H1 (cell line): Measurements from ENCODE around the gene PNMA1. TPM values are rescaled to one million over a fixed set of nuclear protein-coding genes. Genes with fewer than 3 reads are reported as not detected.

Source experiments
- CTCF ChIA-PET: fragments of 300-600 bp; sonication (Branson Sonifier 250); formaldehyde crosslinking; loops from one replicate; lab custom pipeline; 2021; ENCODE audit not compliant: partially characterized antibody; lab: Charles Lee
- POLR2A ChIA-PET: fragments of 300-600 bp; sonication (Branson Sonifier 250); formaldehyde crosslinking; loops from one replicate; lab custom pipeline; 2021; ENCODE audit warnings: inconsistent platforms; ENCODE audit not compliant: partially characterized antibody; lab: Charles Lee
- DNase-seq, 2 experiments: peaks; one replicate each; pipeline versions ENCODE4 v3.0.0 to v3.0.0-alpha.2; 2010 to 2022; ENCODE audit warnings: low spot score in 2 of 2, low read depth in 1 of 2, mixed read lengths in 1 of 2
- FAIRE-seq: peaks from 2 replicates; lab custom pipeline; 2011; peaks lifted over from hg19 to GRCh38; lab: Jason Lieb, UNC
- H2AFZ ChIP-seq: 2 replicates; pipeline ENCODE4 v1.8.1; 2012; ENCODE audit warnings: low read length, inconsistent platforms
- H2AK5ac ChIP-seq: 2 replicates; pipeline ENCODE4 v1.6.1; 2013; ENCODE audit warnings: low read depth, low read length
- H2BK120ac ChIP-seq: replicated peaks from 2 replicates; pipeline ENCODE3; 2013; ENCODE audit warnings: low read depth, low read length, inconsistent platforms
- H2BK12ac ChIP-seq: 2 replicates; pipeline ENCODE4 v1.6.1; 2013; ENCODE audit warnings: low read depth, low read length
- H2BK15ac ChIP-seq: 2 replicates; pipeline ENCODE4 v1.6.1; 2013; ENCODE audit warnings: low read length
- H2BK20ac ChIP-seq: 2 replicates; pipeline ENCODE4 v1.6.1; 2013; ENCODE audit warnings: low read length
- H2BK5ac ChIP-seq: 2 replicates; pipeline ENCODE4 v1.6.1; 2013; ENCODE audit warnings: low read depth, low read length
- H3K14ac ChIP-seq: 2 replicates; pipeline ENCODE4 v1.6.1; 2013; ENCODE audit warnings: inconsistent platforms; ENCODE audit not compliant: insufficient read length
- H3K18ac ChIP-seq: 2 replicates; pipeline ENCODE4 v1.6.1; 2013; ENCODE audit warnings: low read length; ENCODE audit errors: extremely low read depth
- H3K23ac ChIP-seq: 2 replicates; pipeline ENCODE4 v1.6.1; 2013; ENCODE audit warnings: inconsistent platforms; ENCODE audit not compliant: insufficient read length
- H3K23me2 ChIP-seq: 2 replicates; pipeline ENCODE4 v1.6.1; 2013; ENCODE audit warnings: low read depth, low read length
- H3K27ac ChIP-seq: 2 replicates; pipeline ENCODE4 v1.6.1; 2011; ENCODE audit warnings: low read depth, low read length, inconsistent platforms
- H3K27me3 ChIP-seq, 4 experiments: replicated peaks in 1 of 4; 1 replicate in 1 of 4; 2 replicates in 3 of 4; pipeline versions ENCODE4 v1.6.1 to v1.8.1; 2011 to 2013; ENCODE audit warnings: low read length in 3 of 4, mild to moderate bottlenecking in 3 of 4, inconsistent platforms in 2 of 4, mixed read lengths in 2 of 4, moderate library complexity in 1 of 4; ENCODE audit not compliant: control insufficient read depth in 3 of 4, insufficient read depth in 3 of 4; ENCODE audit errors: extremely low read depth in 1 of 4
- H3K36me3 ChIP-seq, 4 experiments: 2 replicates each; pipeline versions ENCODE4 v1.6.1 to v1.8.1; 2011 to 2013; ENCODE audit warnings: mild to moderate bottlenecking in 4 of 4, low read length in 3 of 4, moderate library complexity in 2 of 4, control low read depth in 1 of 4, inconsistent platforms in 1 of 4; ENCODE audit not compliant: insufficient read depth in 4 of 4, control insufficient read depth in 2 of 4
- H3K4ac ChIP-seq: replicated peaks from 2 replicates; pipeline ENCODE3; 2013; ENCODE audit warnings: low read length, low read depth, mixed read lengths, inconsistent platforms; ENCODE audit not compliant: insufficient read length
- H3K4me1 ChIP-seq, 4 experiments: replicated peaks in 1 of 4; 1 replicate in 1 of 4; 2 replicates in 3 of 4; pipeline versions ENCODE4 v1.6.1 to v1.8.1; 2011 to 2013; ENCODE audit warnings: low read length in 3 of 4, inconsistent platforms in 2 of 4, mixed read lengths in 1 of 4; ENCODE audit not compliant: insufficient read depth in 4 of 4, control insufficient read depth in 3 of 4
- H3K4me2 ChIP-seq, 2 experiments: 2 replicates each; pipeline versions ENCODE4 v1.6.1 to v1.8.1; 2011 to 2013; ENCODE audit warnings: low read depth in 2 of 2, low read length in 2 of 2, control low read depth in 1 of 2, inconsistent platforms in 1 of 2, mild to moderate bottlenecking in 1 of 2; ENCODE audit not compliant: insufficient read depth in 1 of 2
- H3K4me3 ChIP-seq, 4 experiments: fragments of 200-600, 300-600 bp in 1 of 4; sonication (generic), shearing (Covaris generic), sonication (Bioruptor Twin) in 1 of 4; 2 replicates each; pipeline versions ENCODE4 v1.5.1 to v1.8.1; 2011 to 2016; ENCODE audit warnings: low read length in 4 of 4, low read depth in 3 of 4, control low read depth in 2 of 4, inconsistent platforms in 2 of 4, mild to moderate bottlenecking in 2 of 4, mixed read lengths in 1 of 4, moderate library complexity in 1 of 4; ENCODE audit not compliant: insufficient read depth in 2 of 4; ENCODE audit errors: extremely low read depth in 1 of 4
- H3K56ac ChIP-seq: replicated peaks from 2 replicates; pipeline ENCODE3; 2013; ENCODE audit warnings: low read depth, mild to moderate bottlenecking, mixed read lengths, low read length, inconsistent platforms; ENCODE audit not compliant: insufficient read length
- H3K79me1 ChIP-seq: 2 replicates; pipeline ENCODE4 v1.6.1; 2013; ENCODE audit warnings: low read depth, low read length, control low read depth
- H3K79me2 ChIP-seq, 2 experiments: 2 replicates each; pipeline versions ENCODE4 v1.6.1 to v1.8.1; 2012 to 2013; ENCODE audit warnings: low read length in 2 of 2, mild to moderate bottlenecking in 2 of 2, inconsistent platforms in 1 of 2; ENCODE audit not compliant: insufficient read depth in 2 of 2, control insufficient read depth in 1 of 2
- H3K9ac ChIP-seq, 4 experiments: replicated peaks in 1 of 4; 1 replicate in 1 of 4; 2 replicates in 3 of 4; pipeline versions ENCODE4 v1.6.1 to v1.8.1; 2011 to 2013; ENCODE audit warnings: low read depth in 3 of 4, low read length in 3 of 4, control low read depth in 2 of 4, mild to moderate bottlenecking in 2 of 4, moderate library complexity in 2 of 4, inconsistent platforms in 1 of 4; ENCODE audit errors: extremely low read depth in 1 of 4
- H3K9me3 ChIP-seq, 2 experiments: 2 replicates each; pipeline versions ENCODE4 v1.6.1 to v1.8.1; 2012 to 2013; ENCODE audit warnings: mild to moderate bottlenecking in 2 of 2, moderate library complexity in 2 of 2, control low read depth in 1 of 2, inconsistent platforms in 1 of 2, low read depth in 1 of 2, low read length in 1 of 2, mixed read lengths in 1 of 2; ENCODE audit not compliant: insufficient read depth in 2 of 2
- H4K20me1 ChIP-seq, 2 experiments: replicated peaks in 1 of 2; 2 replicates each; pipeline versions ENCODE3 to v1.8.1; 2011 to 2013; ENCODE audit warnings: inconsistent platforms in 2 of 2, low read length in 2 of 2, mild to moderate bottlenecking in 1 of 2; ENCODE audit not compliant: insufficient read depth in 2 of 2, control insufficient read depth in 1 of 2
- H4K5ac ChIP-seq: 2 replicates; pipeline ENCODE4 v1.6.1; 2013; ENCODE audit warnings: low read length, low read depth, mixed read lengths, inconsistent platforms; ENCODE audit not compliant: insufficient read length
- H4K8ac ChIP-seq: 2 replicates; pipeline ENCODE4 v1.8.0; 2013; ENCODE audit warnings: mild to moderate bottlenecking, moderate library complexity, low read length, inconsistent platforms; ENCODE audit not compliant: insufficient read depth; ENCODE audit errors: extremely low read depth
- H4K91ac ChIP-seq: replicated peaks from 2 replicates; pipeline ENCODE3; 2013; ENCODE audit warnings: low read length, mixed read lengths, inconsistent platforms; ENCODE audit not compliant: insufficient read length
- ATF3 ChIP-seq: IDR thresholded peaks from 2 replicates; pipeline ENCODE4 v1.6.1; 2011; ENCODE audit warnings: low read depth, mild to moderate bottlenecking, low read length; ENCODE audit not compliant: insufficient read depth
- BRCA1 ChIP-seq: IDR thresholded peaks from 2 replicates; pipeline ENCODE4 v1.6.1; 2012; ENCODE audit warnings: low read depth, low read length, improper control_type of control experiment
- CEBPB ChIP-seq: IDR thresholded peaks from 2 replicates; pipeline ENCODE4 v1.6.1; 2012; ENCODE audit warnings: low read depth, low read length
- EZH2 ChIP-seq: fragments of 200-600 bp; sonication (generic); IDR thresholded peaks from 2 replicates; pipeline ENCODE4 v1.7.1; 2012; ENCODE audit warnings: low read depth, mild to moderate bottlenecking, moderate library complexity, low read length, inconsistent platforms; ENCODE audit not compliant: severe bottlenecking
- HDAC6 ChIP-seq: IDR thresholded peaks from one replicate; pipeline ENCODE4 v1.7.1; 2012; ENCODE audit warnings: low read depth, mild to moderate bottlenecking, inconsistent platforms, low read length, moderate library complexity
- KDM4A ChIP-seq: IDR thresholded peaks from one replicate; pipeline ENCODE4 v1.7.1; 2012; ENCODE audit warnings: low read depth, mild to moderate bottlenecking, moderate library complexity, low read length, inconsistent platforms; ENCODE audit not compliant: severe bottlenecking
- POU5F1 ChIP-seq: IDR thresholded peaks from 2 replicates; pipeline ENCODE4 v1.6.1; 2011; ENCODE audit warnings: low read depth, mild to moderate bottlenecking, low read length, moderate library complexity
- TAF1 ChIP-seq: IDR thresholded peaks from 2 replicates; pipeline ENCODE4 v1.6.1; 2011; ENCODE audit warnings: mild to moderate bottlenecking, low read depth, low read length
- whole genome bisulfite sequencing, 2 experiments: shearing (Covaris generic) in 1 of 2; methylation state at CpG; one replicate each; pipeline versions ENCODE4 v1.1.6 to v1.1.7; 2013 to 2015; ENCODE audit warnings: low lambda C conversion rate in 2 of 2, mixed read lengths in 2 of 2, inconsistent platforms in 1 of 2, low coverage in 1 of 2, missing lambda C conversion rate in 1 of 2; ENCODE audit not compliant: insufficient replicate concordance in 2 of 2, insufficient coverage in 1 of 2, insufficient read length in 1 of 2; ENCODE audit errors: extremely low coverage in 1 of 2, missing lambda C conversion rate in 1 of 2; 5-methylcytosine and 5-hydroxymethylcytosine counted together
- polyA plus RNA-seq, 7 experiments: library from polyadenylated mRNA; depleted of rRNA in 3 of 7; stranded (reverse) in 5 of 7; unstranded in 2 of 7; fragments of >200 nt in 5 of 7; fragments of 200-250 nt in 2 of 7; gene quantifications; 1 replicate in 5 of 7; 2 replicates in 1 of 7; 4 replicates in 1 of 7; pipeline versions ENCODE4 v1.2.1 to v1.2.3, GENCODE V29; 2011 to 2013; ENCODE audit warnings: missing spikeins in 2 of 7, mixed read lengths in 2 of 7
- total RNA-seq: library from RNA; stranded (reverse); fragmentation: NEBNext Ultra II Directional; extraction: Animal tissue kit (Norgen Biotek cat#: 25700); gene quantifications from 2 replicates; pipeline ENCODE4 v1.2.1, GENCODE V29; 2021

The PNMA1 gene
- total and polyA plus RNA-seq, 2 of the 8 experiments (the other 6 are each of a cell fraction or from before 2014, with no cell fraction given) = 15.8 to 52.7 TPM

GRCh38 chr14:73722581-73722980 is 8.4 kb upstream of the PNMA1 start:
- H2BK120ac ChIP-seq = no peak overlapping the region
- H4K91ac ChIP-seq = no peak overlapping the region
- peaks cover 0 to 3% (median 2%) of the 10 kb centered on the region in 4 experiments; a peak in 1 of 7 replicates for H3K27me3 ChIP-seq
- POLR2A ChIA-PET = interaction anchor here (3.4 kb wide), 1 partner anchor 9 kb away, joined by 15 read pairs; the partner anchor contains the start of gene PNMA1
- 95% methylated on average over 10 of the region's 10 CpGs; no CpG with 5 or more reads in 1 of the 2 experiments for WGBS, 2 experiments
- H2AK5ac ChIP-seq = no peak overlapping the region
- no peak overlapping the region for H3K23ac ChIP-seq
- peaks cover 15 to 26% (median 22%) of the 10 kb centered on the region in 4 experiments for H3K4me1 ChIP-seq
- peaks cover 0 to 2% of the 10 kb centered on the region in 2 experiments for H4K20me1 ChIP-seq
- CTCF ChIA-PET = interaction anchor here (0.5 to 13.7 kb wide), 8 partner anchors 12 to 251 kb away, joined by 3 to 179 read pairs (median 3); a partner anchor contains a TSS
- peaks cover 12% of the 10 kb centered on the region for H3K23me2 ChIP-seq
- H3K27ac ChIP-seq = no peak overlapping the region
- H2AFZ ChIP-seq = no peak overlapping the region
- H4K5ac ChIP-seq = no peak overlapping the region
- no peaks in the 10 kb centered on the region for H3K79me2 ChIP-seq
- no peak overlapping the region for H2BK5ac ChIP-seq
- no peak overlapping the region for H3K18ac ChIP-seq
- H3K56ac ChIP-seq = no peak overlapping the region
- peaks cover 0 to 6% (median 0%) of the 10 kb centered on the region in 4 experiments; a peak in 2 of 8 replicates for H3K36me3 ChIP-seq
- no peak overlapping the region for H2BK20ac ChIP-seq
- no peak for DNase-seq
- TF ChIP-seq CEBPB (no peak), TAF1 (no peak), POU5F1 (no peak), KDM4A (no peak), HDAC6 (no peak), EZH2 (no peak), BRCA1 (no peak), ATF3 (no peak)
- H3K4me2 ChIP-seq = no peak overlapping the region
- H3K9ac ChIP-seq = no peak overlapping the region; a peak in 1 of 7 replicates
- H2BK12ac ChIP-seq = no peak overlapping the region
- no peak overlapping the region for H3K14ac ChIP-seq
- no peak for FAIRE-seq
- H3K79me1 ChIP-seq = no peaks in the 10 kb centered on the region
- H3K4ac ChIP-seq = no peak overlapping the region
- no peak overlapping the region for H2BK15ac ChIP-seq
- no peak overlapping the region for H3K4me3 ChIP-seq
- H3K9me3 ChIP-seq = no peaks in the 10 kb centered on the region
- no peak overlapping the region for H4K8ac ChIP-seq
